Activated naive CD4-positive, alpha-beta T cell treated with anti-CD3 and anti-CD28 coated beads, Interleukin-2, amount 10 ng/mL, durations not matched to agents 7 days and 5 days (primary cell): ENCODE measurements around the gene CCP110.

Experiments used
- CTCF ChIA-PET: fragments of 350-600 bp; sonication (Branson Sonifier 250); formaldehyde crosslinking; loops from one replicate; lab custom pipeline; 2021; ENCODE audit warnings: antibody characterized with exemption; lab: Charles Lee
- DNase-seq: peaks from one replicate; pipeline ENCODE4 v3.0.0-alpha.2; 2020
- H3K27ac Mint-ChIP-seq: one replicate; pipeline ENCODE4 v1.8.0; 2021; ENCODE audit warnings: mild to moderate bottlenecking, moderate library complexity, mixed read lengths
- H3K27me3 Mint-ChIP-seq: one replicate; pipeline ENCODE4 v1.8.0; 2021; ENCODE audit warnings: mild to moderate bottlenecking, mixed read lengths
- H3K36me3 Mint-ChIP-seq: one replicate; pipeline ENCODE4 v1.8.0; 2021; ENCODE audit warnings: mixed read lengths
- H3K4me1 Mint-ChIP-seq: one replicate; pipeline ENCODE4 v1.8.0; 2021; ENCODE audit warnings: mixed read lengths
- H3K4me3 Mint-ChIP-seq: one replicate; pipeline ENCODE4 v1.8.0; 2021; ENCODE audit warnings: mild to moderate bottlenecking, moderate library complexity, mixed read lengths
- H3K9me3 Mint-ChIP-seq: one replicate; pipeline ENCODE4 v1.8.0; 2021; ENCODE audit warnings: mixed read lengths

CCP110 gene

DNA sequence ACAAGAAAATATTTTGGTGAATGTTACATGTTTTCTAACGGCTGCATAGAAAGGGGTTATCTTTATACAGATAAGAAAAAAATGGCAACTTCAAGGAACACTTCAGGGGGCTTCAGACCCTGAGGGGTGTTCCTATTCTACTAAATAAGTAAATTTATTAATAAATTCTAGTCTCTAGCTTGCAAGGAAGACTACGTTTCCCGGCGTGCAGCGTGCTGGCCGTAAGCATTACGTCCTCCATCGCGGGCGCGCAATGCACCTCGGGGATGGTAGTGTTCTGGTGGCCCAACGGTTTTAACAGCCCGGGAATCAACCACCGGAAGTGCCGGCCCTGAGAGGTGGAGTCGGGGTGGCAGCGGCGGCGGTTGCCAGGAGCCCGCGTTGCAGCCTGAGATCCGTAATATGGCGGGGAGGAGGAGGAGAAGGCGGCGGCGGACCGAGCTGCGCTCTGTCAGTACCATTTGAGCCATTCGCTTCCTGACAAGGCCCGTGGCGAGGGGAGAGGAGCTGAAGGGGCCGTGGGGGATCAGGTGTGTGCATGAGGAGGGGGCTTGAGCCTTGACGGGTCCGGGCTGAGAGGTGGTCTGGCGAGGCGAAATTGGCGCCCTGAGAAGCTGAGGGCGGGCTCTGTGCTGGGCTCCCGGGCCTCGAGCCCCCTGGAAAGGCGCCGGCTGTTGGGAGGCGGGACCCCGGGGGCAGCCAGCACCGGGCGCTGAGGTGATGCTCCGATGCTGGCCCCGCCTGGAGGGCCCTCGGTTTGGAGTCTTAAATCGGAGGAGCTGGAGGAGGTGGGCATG lies at the start of gene CCP110:
Gene CCP110, plus strand, starts transcription at position 384 of the 797 bp plus-strand sequence. CDS start 3,940 bp downstream, outside the sequence.
- Mint-ChIP-seq H3K36me3 (peaks cover 20% of the 10 kb centered on the region), H3K4me3 (peak within 1 kb of the TSS; percentile 87), H3K4me1 (peaks cover 51% of the 10 kb centered on the region), H3K27ac (peak within 1 kb of the TSS; percentile 85), H3K27me3 (no peaks in the 10 kb centered on the region), H3K9me3 (no peaks in the 10 kb centered on the region)
- peak; percentile 98 for DNase-seq
- CTCF ChIA-PET, result interaction anchor here (2.2 kb wide), 1 partner anchor 31 kb away, joined by 12 read pairs; the partner anchor contains the start of gene VPS35L

- no peak overlapping the region for H3K27ac Mint-ChIP-seq
- no peaks in the 10 kb centered on the region for H3K9me3 Mint-ChIP-seq
- no peaks in the 10 kb centered on the region for H3K4me1 Mint-ChIP-seq
- H3K36me3 Mint-ChIP-seq, result no peaks in the 10 kb centered on the region
- H3K4me3 Mint-ChIP-seq, result no peak overlapping the region
- DNase-seq, result no peak
- CTCF ChIA-PET, result no interaction called here
- peaks cover under 1% of the 10 kb centered on the region for H3K27me3 Mint-ChIP-seq
These were observed 49.1 kb upstream of the CCP110 start for GRCh38 chr16:19474617-19475016.

DNA sequence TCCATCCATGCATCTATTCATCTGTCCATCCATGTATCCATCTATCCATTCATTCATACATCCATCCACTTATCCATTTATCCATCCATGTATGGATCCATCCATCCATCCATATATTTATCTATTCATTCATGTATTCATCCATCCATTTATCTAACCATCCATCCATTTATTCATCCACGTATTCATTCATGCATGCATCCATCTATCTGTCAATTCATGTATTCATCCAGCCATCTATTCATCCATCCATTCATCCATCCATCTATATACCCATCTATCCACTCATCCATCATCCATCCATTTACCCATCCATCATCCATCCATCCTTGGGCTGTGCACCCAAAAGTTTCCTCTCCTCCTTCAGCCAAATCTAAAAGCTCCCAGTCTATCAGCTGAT lies 45.2 kb upstream of the CCP110 start:
- Mint-ChIP-seq H3K9me3 (no peaks in the 10 kb centered on the region), H3K36me3 (no peaks in the 10 kb centered on the region), H3K27ac (no peak overlapping the region), H3K4me3 (no peak overlapping the region), H3K27me3 (peaks cover 3% of the 10 kb centered on the region), H3K4me1 (no peaks in the 10 kb centered on the region)
- CTCF ChIA-PET, result no interaction called here
- no peak for DNase-seq

DNA sequence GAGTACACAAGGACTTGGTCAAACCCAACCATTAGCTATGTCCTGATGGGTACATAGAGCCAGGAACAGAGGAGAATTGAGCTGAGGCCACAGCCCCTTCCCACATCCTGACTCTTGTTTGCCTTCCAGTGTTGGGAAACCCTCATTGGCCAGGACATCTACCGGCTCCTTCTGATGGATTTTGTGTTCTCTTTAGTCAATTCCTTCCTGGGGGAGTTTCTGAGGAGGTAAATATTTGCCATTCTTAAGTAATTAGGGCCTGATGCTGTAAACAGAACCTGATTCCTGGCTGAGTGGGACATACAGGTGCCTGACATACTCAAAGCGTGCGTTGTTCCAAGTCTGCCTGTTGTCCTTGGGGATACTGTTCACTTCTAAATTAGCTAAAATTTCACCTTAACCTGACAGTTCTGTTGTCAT lies 44.4 kb upstream of the CCP110 start:
- Mint-ChIP-seq H3K4me1 (no peaks in the 10 kb centered on the region), H3K4me3 (no peak overlapping the region), H3K36me3 (no peaks in the 10 kb centered on the region), H3K27ac (no peak overlapping the region), H3K9me3 (no peaks in the 10 kb centered on the region), H3K27me3 (peaks cover 3% of the 10 kb centered on the region)
- CTCF ChIA-PET, result interaction anchor here (1.0 kb wide), 1 partner anchor 90 kb away, joined by 3 read pairs; no protein-coding TSS in a partner anchor
- no peak for DNase-seq

DNA sequence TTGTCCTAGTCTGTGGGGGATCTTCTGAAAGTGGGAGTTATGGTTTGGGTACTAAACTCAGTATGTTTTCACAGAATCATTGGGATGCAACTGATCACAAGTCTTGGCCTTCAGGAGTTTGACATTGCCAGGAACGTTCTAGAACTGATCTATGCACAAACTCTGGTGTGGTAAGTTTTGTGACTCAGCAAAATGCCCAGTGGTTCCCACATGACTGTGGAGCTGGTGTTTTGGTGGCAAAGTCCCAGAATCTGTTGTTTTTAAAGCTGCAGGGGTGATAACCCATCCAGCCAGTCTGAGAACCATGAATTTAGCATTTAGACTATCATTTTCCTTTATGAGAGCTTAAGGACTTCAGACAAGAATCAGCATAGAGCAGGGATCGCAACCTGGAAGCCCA lies 42.4 kb upstream of the CCP110 start:
- DNase-seq, result no peak
- no peak overlapping the region for H3K27ac Mint-ChIP-seq
- H3K9me3 Mint-ChIP-seq, result no peaks in the 10 kb centered on the region
- H3K4me1 Mint-ChIP-seq, result no peaks in the 10 kb centered on the region
- no peaks in the 10 kb centered on the region for H3K36me3 Mint-ChIP-seq
- CTCF ChIA-PET, result no interaction called here
- H3K27me3 Mint-ChIP-seq, result peaks cover 3% of the 10 kb centered on the region
- no peak overlapping the region for H3K4me3 Mint-ChIP-seq

- no peak overlapping the region for H3K27ac Mint-ChIP-seq
- H3K4me1 Mint-ChIP-seq, result no peaks in the 10 kb centered on the region
- H3K9me3 Mint-ChIP-seq, result no peaks in the 10 kb centered on the region
- H3K4me3 Mint-ChIP-seq, result no peak overlapping the region
- H3K27me3 Mint-ChIP-seq, result peaks cover 3% of the 10 kb centered on the region
- no peak for DNase-seq
- H3K36me3 Mint-ChIP-seq, result no peaks in the 10 kb centered on the region
- CTCF ChIA-PET, result no interaction called here
These were observed 42.0 kb upstream of the CCP110 start for GRCh38 chr16:19481769-19482168.

- Mint-ChIP-seq H3K4me3 (no peak overlapping the region), H3K9me3 (no peaks in the 10 kb centered on the region), H3K4me1 (no peaks in the 10 kb centered on the region), H3K36me3 (no peaks in the 10 kb centered on the region), H3K27me3 (peaks cover 3% of the 10 kb centered on the region), H3K27ac (no peak overlapping the region)
- no peak for DNase-seq
- CTCF ChIA-PET, result no interaction called here
These were observed 41.5 kb upstream of the CCP110 start for GRCh38 chr16:19482291-19482690.

DNA sequence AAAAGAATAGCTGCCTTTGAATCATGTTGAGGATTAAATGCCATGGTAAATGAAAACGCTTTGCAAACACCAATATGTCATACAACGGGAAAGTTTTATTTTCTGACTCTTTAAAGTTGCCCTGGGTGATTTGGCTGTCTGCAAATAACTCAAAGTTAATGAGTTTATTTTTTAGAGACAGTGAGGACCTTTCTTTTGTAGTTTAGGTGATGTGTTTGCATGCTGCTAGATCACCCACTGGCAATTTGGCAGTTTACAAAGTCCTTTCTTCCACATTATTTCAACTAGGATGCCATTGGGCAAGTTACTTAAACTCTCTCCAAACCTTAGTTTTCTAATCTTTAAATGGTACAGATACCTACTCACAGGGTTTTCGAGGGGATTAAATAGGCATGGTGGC lies 39.6 kb upstream of the CCP110 start:
- peaks cover 3% of the 10 kb centered on the region for H3K27me3 Mint-ChIP-seq
- H3K4me3 Mint-ChIP-seq, result no peak overlapping the region
- H3K27ac Mint-ChIP-seq, result no peak overlapping the region
- CTCF ChIA-PET, result no interaction called here
- no peak for DNase-seq
- no peaks in the 10 kb centered on the region for H3K36me3 Mint-ChIP-seq
- H3K9me3 Mint-ChIP-seq, result no peaks in the 10 kb centered on the region
- no peaks in the 10 kb centered on the region for H3K4me1 Mint-ChIP-seq

DNA sequence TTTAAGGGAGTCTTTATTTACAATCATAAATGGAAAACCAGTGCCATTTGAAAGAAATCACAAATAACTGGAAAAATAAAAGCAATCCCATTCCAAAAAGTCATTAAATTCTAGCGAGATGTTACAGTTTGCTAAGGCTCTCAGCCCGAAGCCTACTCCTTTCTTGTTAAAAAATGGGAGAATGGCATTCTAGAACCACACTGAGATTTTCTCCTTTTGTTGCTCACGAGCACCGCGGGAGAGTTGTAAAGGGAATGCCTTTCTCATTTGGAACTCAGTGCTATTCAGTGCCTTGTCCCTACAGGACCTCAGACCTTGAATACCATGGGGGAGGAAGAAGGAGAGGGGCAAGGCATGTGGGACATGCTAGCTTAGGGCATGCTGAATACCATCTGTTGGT lies 38.1 kb upstream of the CCP110 start:
- no peak overlapping the region for H3K4me3 Mint-ChIP-seq
- no peak for DNase-seq
- CTCF ChIA-PET, result no interaction called here
- no peaks in the 10 kb centered on the region for H3K4me1 Mint-ChIP-seq
- no peak overlapping the region for H3K27ac Mint-ChIP-seq
- H3K9me3 Mint-ChIP-seq, result no peaks in the 10 kb centered on the region
- H3K36me3 Mint-ChIP-seq, result no peaks in the 10 kb centered on the region
- peaks cover 2% of the 10 kb centered on the region for H3K27me3 Mint-ChIP-seq

GRCh38 chr16:19486051-19486450 lies 37.7 kb upstream of the CCP110 start:
- DNase-seq, result no peak
- H3K4me3 Mint-ChIP-seq, result no peak overlapping the region
- H3K9me3 Mint-ChIP-seq, result no peaks in the 10 kb centered on the region
- H3K4me1 Mint-ChIP-seq, result no peaks in the 10 kb centered on the region
- H3K27me3 Mint-ChIP-seq, result peaks cover 6% of the 10 kb centered on the region
- CTCF ChIA-PET, result no interaction called here
- H3K27ac Mint-ChIP-seq, result no peak overlapping the region
- H3K36me3 Mint-ChIP-seq, result no peaks in the 10 kb centered on the region

GRCh38 chr16:19486750-19487325 lies 36.9 kb upstream of the CCP110 start:
- Mint-ChIP-seq H3K27me3 (peaks cover 6% of the 10 kb centered on the region), H3K9me3 (no peaks in the 10 kb centered on the region), H3K4me1 (no peaks in the 10 kb centered on the region), H3K36me3 (no peaks in the 10 kb centered on the region), H3K27ac (no peak overlapping the region), H3K4me3 (no peak overlapping the region)
- no peak for DNase-seq
- CTCF ChIA-PET, result no interaction called here

DNA sequence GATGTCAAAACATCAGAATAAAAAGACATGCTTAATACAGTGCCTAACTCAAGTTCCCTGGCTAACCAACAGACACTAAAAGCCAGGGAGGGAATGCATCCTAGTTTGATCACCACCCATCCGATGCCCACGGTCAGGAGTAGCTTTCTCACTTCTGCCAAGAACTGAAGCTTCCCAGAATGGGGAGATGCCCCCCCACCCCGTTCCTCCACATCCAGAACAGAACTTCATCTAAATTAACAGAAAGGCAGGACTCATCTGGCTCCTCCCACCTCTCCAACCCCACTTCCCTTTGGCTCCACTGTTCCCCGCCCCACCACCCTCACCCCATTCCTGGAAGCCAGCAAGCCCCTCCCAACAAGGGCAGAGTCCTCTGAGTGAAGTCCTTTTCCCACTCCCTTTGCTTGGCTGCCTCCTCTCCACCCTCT lies 35.5 kb upstream of the CCP110 start:
- Mint-ChIP-seq H3K36me3 (no peaks in the 10 kb centered on the region), H3K9me3 (no peaks in the 10 kb centered on the region), H3K4me1 (peaks cover under 1% of the 10 kb centered on the region), H3K27me3 (peaks cover 6% of the 10 kb centered on the region), H3K27ac (no peak overlapping the region), H3K4me3 (no peak overlapping the region)
- no peak for DNase-seq
- CTCF ChIA-PET, result no interaction called here

DNA sequence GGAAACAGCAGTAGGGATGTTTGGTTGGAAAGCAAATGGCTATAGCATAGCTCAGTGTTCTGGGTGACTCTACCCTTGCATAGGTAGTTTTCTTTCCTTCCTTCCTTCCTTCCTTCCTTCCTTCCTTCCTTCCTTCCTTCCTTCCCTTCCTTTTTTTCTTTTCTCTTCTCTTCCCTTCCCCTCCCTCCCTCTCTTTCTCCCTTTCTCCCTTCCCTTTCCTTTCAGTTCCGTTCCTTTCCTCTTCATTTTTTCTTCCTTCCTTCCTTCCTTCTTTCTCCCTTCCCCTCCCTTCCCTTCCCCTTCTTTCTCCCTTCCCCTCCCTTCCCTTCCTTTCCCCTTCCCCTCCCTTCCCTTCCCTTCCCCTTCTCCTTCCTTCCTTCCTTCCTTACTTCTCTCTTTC lies 33.1 kb upstream of the CCP110 start:
- H3K27me3 Mint-ChIP-seq, result peaks cover 6% of the 10 kb centered on the region
- CTCF ChIA-PET, result no interaction called here
- H3K4me1 Mint-ChIP-seq, result peaks cover 12% of the 10 kb centered on the region
- H3K9me3 Mint-ChIP-seq, result no peaks in the 10 kb centered on the region
- H3K36me3 Mint-ChIP-seq, result no peaks in the 10 kb centered on the region
- DNase-seq, result no peak
- no peak overlapping the region for H3K4me3 Mint-ChIP-seq
- H3K27ac Mint-ChIP-seq, result no peak overlapping the region

DNA sequence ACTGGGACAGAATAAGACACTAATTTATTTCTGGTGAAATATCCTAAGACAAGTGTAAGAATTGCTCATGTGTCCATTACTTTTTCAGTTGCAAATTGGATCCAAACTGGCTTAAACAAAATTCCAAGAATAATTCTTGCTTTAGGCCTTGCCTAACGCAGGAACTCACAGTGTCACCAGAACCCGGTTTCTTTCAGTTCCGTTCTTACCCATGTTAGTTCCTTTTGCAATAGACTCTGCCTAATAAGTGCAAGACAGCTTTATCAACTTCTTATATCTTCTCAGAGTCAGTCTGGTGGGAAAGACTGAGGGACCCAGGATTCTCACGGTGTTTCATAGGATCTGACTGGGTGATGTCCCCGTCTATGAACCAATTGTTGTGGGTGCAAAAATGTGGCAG lies 26.6 kb upstream of the CCP110 start:
- DNase-seq, result no peak
- no peak overlapping the region for H3K27ac Mint-ChIP-seq
- H3K27me3 Mint-ChIP-seq, result no peaks in the 10 kb centered on the region
- CTCF ChIA-PET, result no interaction called here
- peaks cover 12% of the 10 kb centered on the region for H3K4me1 Mint-ChIP-seq
- H3K4me3 Mint-ChIP-seq, result no peak overlapping the region
- peaks cover 11% of the 10 kb centered on the region for H3K36me3 Mint-ChIP-seq
- H3K9me3 Mint-ChIP-seq, result no peaks in the 10 kb centered on the region

DNA sequence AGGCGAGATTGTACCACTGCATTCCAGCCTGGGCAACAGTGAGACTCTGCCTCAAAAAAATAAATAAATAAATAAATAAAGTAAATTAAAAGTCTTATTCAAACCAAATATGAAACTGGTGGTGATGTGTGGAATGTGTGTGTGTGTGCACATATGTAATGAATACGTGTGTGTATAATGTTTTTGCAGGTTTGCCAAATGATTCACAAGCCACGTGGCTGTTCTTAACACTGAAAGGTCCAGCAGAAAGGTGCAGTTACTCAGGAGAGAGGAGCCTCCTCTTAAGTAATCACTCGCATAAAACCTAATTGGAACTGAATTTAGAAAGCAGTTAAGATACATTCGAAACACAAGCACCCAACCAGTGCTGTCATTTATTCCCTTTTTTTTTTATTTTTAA lies 24.7 kb upstream of the CCP110 start:
- H3K4me1 Mint-ChIP-seq, result peaks cover 4% of the 10 kb centered on the region
- no peak overlapping the region for H3K4me3 Mint-ChIP-seq
- CTCF ChIA-PET, result interaction anchor here (0.6 kb wide), 1 partner anchor 540 kb away, joined by 3 read pairs; no protein-coding TSS in a partner anchor
- no peak for DNase-seq
- H3K9me3 Mint-ChIP-seq, result no peaks in the 10 kb centered on the region
- H3K27me3 Mint-ChIP-seq, result no peaks in the 10 kb centered on the region
- H3K27ac Mint-ChIP-seq, result no peak overlapping the region
- peaks cover 25% of the 10 kb centered on the region for H3K36me3 Mint-ChIP-seq
